Measurements from ENCODE around the gene AS3MT.

AS3MT gene

GRCh38 chr10:102876747-102877153 lies 7.5 kb downstream of the AS3MT start:
- TF ChIP-seq, protein P1, sequence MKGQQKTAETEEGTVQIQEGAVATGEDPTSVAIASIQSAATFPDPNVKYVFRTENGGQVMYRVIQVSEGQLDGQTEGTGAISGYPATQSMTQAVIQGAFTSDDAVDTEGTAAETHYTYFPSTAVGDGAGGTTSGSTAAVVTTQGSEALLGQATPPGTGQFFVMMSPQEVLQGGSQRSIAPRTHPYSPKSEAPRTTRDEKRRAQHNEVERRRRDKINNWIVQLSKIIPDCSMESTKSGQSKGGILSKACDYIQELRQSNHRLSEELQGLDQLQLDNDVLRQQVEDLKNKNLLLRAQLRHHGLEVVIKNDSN (IDR thresholded peaks at IDR 0.05) = no peak
- TF ChIP-seq REST (IDR thresholded peaks at IDR 0.05; ENCODE audit: low read depth) = no peak
- TF ChIP-seq TAF1 (IDR thresholded peaks at IDR 0.05; ENCODE audit: low read depth) = no peak
- TF ChIP-seq EP300 (IDR thresholded peaks at IDR 0.05; ENCODE audit: borderline replicate concordance) = no peak
- TF ChIP-seq ZBTB7A (IDR thresholded peaks at IDR 0.05; ENCODE audit: low read depth) = no peak
- no peak for TF ChIP-seq TEAD4 (IDR thresholded peaks at IDR 0.05)
- TF ChIP-seq FOXM1 (IDR thresholded peaks at IDR 0.05; ENCODE audit: borderline replicate concordance, low read depth) = no peak
- no peak for TF ChIP-seq CEBPB (IDR thresholded peaks at IDR 0.05)
- TF ChIP-seq YY1 (IDR thresholded peaks at IDR 0.05; ENCODE audit: low read depth) = no peak
- TF ChIP-seq CREB1 (IDR thresholded peaks at IDR 0.05; ENCODE audit: low read depth) = no peak
- TF ChIP-seq RAD21 (IDR thresholded peaks at IDR 0.05; ENCODE audit: low read depth) = no peak
- TF ChIP-seq TCF12 (IDR thresholded peaks at IDR 0.05; ENCODE audit: low read depth) = no peak
- no peak for TF ChIP-seq MAX (IDR thresholded peaks at IDR 0.05)
- no peak for TF ChIP-seq EGR1 (IDR thresholded peaks at IDR 0.05)

DNA sequence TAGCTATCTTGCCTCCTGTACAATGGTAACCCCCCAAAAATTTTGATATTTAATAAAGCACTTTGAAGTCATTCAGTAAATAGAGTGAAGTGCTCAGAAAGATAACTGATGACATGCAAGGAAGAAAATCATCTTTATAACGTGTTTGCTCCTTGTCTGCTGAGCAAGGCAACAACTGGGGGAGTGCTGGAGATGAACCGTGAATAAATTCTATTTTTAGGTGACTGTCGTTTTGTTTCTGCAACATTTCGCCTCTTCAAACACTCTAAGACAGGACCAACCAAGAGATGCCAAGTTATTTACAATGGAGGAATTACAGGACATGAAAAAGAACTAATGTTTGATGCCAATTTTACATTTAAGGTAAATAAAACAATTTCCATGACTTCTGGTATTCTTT lies 9.4 kb downstream of the AS3MT start:
- TF ChIP-seq ZBTB7A (IDR thresholded peaks at IDR 0.05; ENCODE audit: low read depth) (no peak), EP300 (IDR thresholded peaks at IDR 0.05; ENCODE audit: borderline replicate concordance) (no peak), RAD21 (IDR thresholded peaks at IDR 0.05; ENCODE audit: low read depth) (no peak), EGR1 (IDR thresholded peaks at IDR 0.05) (no peak), REST (IDR thresholded peaks at IDR 0.05; ENCODE audit: low read depth) (no peak), CREB1 (IDR thresholded peaks at IDR 0.05; ENCODE audit: low read depth) (no peak), TAF1 (IDR thresholded peaks at IDR 0.05; ENCODE audit: low read depth) (no peak), TEAD4 (IDR thresholded peaks at IDR 0.05) (no peak), TCF12 (IDR thresholded peaks at IDR 0.05; ENCODE audit: low read depth) (no peak), YY1 (IDR thresholded peaks at IDR 0.05; ENCODE audit: low read depth) (no peak), FOXM1 (IDR thresholded peaks at IDR 0.05; ENCODE audit: borderline replicate concordance, low read depth) (no peak)
- TF ChIP-seq, protein P1 (IDR thresholded peaks at IDR 0.05) = no peak

GRCh38 chr10:102880256-102880655 lies 11.0 kb downstream of the AS3MT start:
- TF ChIP-seq NFIC (IDR thresholded peaks at IDR 0.05) (no peak), EP300 (IDR thresholded peaks at IDR 0.05; ENCODE audit: borderline replicate concordance) (no peak), YY1 (IDR thresholded peaks at IDR 0.05; ENCODE audit: low read depth) (no peak), FOXM1 (IDR thresholded peaks at IDR 0.05; ENCODE audit: borderline replicate concordance, low read depth) (no peak), TAF1 (IDR thresholded peaks at IDR 0.05; ENCODE audit: low read depth) (no peak), TCF12 (IDR thresholded peaks at IDR 0.05; ENCODE audit: low read depth) (no peak), ZBTB7A (IDR thresholded peaks at IDR 0.05; ENCODE audit: low read depth) (no peak), CREB1 (IDR thresholded peaks at IDR 0.05; ENCODE audit: low read depth) (no peak)
- TF ChIP-seq, protein P1 (IDR thresholded peaks at IDR 0.05) = no peak

DNA sequence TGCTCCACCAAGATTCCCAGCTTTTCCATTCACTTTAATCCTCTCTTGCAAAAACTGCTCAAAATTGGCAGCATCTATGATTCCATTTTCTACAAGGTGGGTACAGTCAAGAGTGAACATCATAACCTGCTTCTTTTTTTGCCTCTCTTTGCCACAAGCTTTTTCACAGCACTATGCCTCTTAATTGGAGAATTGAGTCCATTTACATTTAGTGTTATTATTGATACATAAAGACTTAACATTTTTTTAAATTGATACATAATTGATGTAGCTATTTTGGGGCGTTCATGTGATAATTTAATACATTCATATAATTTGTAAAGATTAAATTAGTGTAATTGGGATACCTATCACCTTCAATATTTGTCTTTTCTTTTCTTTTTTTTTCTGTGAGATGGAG lies 18.8 kb downstream of the AS3MT start:
- no peak for TF ChIP-seq ZBTB7A (IDR thresholded peaks at IDR 0.05; ENCODE audit: low read depth)
- TF ChIP-seq CREB1 (IDR thresholded peaks at IDR 0.05; ENCODE audit: low read depth) = no peak
- no peak for TF ChIP-seq CEBPB (IDR thresholded peaks at IDR 0.05)
- TF ChIP-seq MAX (IDR thresholded peaks at IDR 0.05) = no peak
- no peak for TF ChIP-seq FOXM1 (IDR thresholded peaks at IDR 0.05; ENCODE audit: borderline replicate concordance, low read depth)
- TF ChIP-seq EP300 (IDR thresholded peaks at IDR 0.05; ENCODE audit: borderline replicate concordance) = no peak
- no peak for TF ChIP-seq TAF1 (IDR thresholded peaks at IDR 0.05; ENCODE audit: low read depth)
- TF ChIP-seq EGR1 (IDR thresholded peaks at IDR 0.05) = no peak

GRCh38 chr10:102894466-102895213 lies 25.4 kb downstream of the AS3MT start:
- TF ChIP-seq FOXM1 (IDR thresholded peaks at IDR 0.05; ENCODE audit: borderline replicate concordance, low read depth) = no peak
- no peak for TF ChIP-seq EGR1 (IDR thresholded peaks at IDR 0.05)
- TF ChIP-seq YY1 (IDR thresholded peaks at IDR 0.05; ENCODE audit: low read depth) = no peak
- no peak for TF ChIP-seq TCF12 (IDR thresholded peaks at IDR 0.05; ENCODE audit: low read depth)
- TF ChIP-seq, protein P1 (IDR thresholded peaks at IDR 0.05) = no peak
- no peak for TF ChIP-seq TAF1 (IDR thresholded peaks at IDR 0.05; ENCODE audit: low read depth)
- TF ChIP-seq RAD21 (IDR thresholded peaks at IDR 0.05; ENCODE audit: low read depth) = no peak
- no peak for TF ChIP-seq REST (IDR thresholded peaks at IDR 0.05; ENCODE audit: low read depth)
- no peak for TF ChIP-seq MAX (IDR thresholded peaks at IDR 0.05)
- TF ChIP-seq ZBTB7A (IDR thresholded peaks at IDR 0.05; ENCODE audit: low read depth) = no peak
- TF ChIP-seq TEAD4 (IDR thresholded peaks at IDR 0.05) = no peak
- no peak for TF ChIP-seq CREB1 (IDR thresholded peaks at IDR 0.05; ENCODE audit: low read depth)
